Measurements from ENCODE around the gene FHIT.

- no peak for TF ChIP-seq POLR2AphosphoS5 (IDR thresholded peaks at IDR 0.05)
- no peak for TF ChIP-seq EP300 (IDR thresholded peaks at IDR 0.05)
Measured at GRCh38 chr3:60767536-60767935, 483.7 kb downstream of the FHIT start.

All from esophagus muscularis mucosa (tissue), 3 donors.